ENCODE results near the gene KREMEN1. TPM values are rescaled to one million over a fixed set of nuclear protein-coding genes. Genes with fewer than 3 reads are reported as not detected.

KREMEN1 gene
- polyA plus RNA-seq, 1 of the 3 experiments (the other 2 are of a cell fraction), result 10.0 TPM

DNA sequence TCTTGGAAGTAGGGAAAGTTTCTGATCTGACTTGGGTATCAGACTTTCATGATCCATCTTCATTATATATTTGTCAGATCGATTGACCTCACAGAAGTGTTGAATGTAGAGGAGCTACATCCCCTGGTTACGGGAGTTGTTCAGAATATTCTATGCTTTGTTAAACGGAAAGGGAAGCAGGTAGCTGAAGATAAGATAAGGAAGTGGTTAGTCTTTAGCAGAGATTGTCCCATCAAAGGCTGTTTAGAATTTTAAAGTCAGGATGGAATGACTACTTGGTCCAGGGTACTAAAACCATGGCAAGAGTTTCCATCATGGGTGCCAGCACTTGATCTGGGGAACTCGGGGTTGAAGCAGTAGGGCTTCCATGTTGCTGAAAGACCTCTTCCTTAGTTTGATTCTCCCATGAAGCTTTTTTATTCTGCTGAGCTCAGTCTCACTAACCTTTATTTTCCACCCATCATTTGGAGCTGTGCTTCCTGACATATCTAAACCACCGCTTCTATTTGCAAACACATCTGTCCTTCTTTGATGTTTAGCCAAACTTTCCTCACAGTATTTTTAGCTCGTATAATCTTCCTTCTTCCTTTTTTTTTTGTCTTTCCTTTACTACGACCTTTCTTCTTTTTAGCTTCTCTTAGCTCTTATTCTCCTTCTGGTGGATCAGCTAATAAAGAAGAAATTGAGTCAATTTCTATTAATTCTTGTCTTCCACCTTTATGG lies 7.2 kb upstream of the KREMEN1 start:
- H3K4me1 ChIP-seq (ENCODE audit: control insufficient read depth in 1 of 2, insufficient read depth in 2 of 2, low read depth in 1 of 2, low read length in 1 of 2), result no peaks in the 10 kb centered on the region
- no peak for DNase-seq
- no peaks in the 10 kb centered on the region for H3F3A ChIP-seq (replicated peaks; ENCODE audit: insufficient read depth)
- WGBS (ENCODE audit: low lambda C conversion rate), result 76% methylated on average over 7 of the region's 7 CpGs
- TF ChIP-seq, protein P1, sequence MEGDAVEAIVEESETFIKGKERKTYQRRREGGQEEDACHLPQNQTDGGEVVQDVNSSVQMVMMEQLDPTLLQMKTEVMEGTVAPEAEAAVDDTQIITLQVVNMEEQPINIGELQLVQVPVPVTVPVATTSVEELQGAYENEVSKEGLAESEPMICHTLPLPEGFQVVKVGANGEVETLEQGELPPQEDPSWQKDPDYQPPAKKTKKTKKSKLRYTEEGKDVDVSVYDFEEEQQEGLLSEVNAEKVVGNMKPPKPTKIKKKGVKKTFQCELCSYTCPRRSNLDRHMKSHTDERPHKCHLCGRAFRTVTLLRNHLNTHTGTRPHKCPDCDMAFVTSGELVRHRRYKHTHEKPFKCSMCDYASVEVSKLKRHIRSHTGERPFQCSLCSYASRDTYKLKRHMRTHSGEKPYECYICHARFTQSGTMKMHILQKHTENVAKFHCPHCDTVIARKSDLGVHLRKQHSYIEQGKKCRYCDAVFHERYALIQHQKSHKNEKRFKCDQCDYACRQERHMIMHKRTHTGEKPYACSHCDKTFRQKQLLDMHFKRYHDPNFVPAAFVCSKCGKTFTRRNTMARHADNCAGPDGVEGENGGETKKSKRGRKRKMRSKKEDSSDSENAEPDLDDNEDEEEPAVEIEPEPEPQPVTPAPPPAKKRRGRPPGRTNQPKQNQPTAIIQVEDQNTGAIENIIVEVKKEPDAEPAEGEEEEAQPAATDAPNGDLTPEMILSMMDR (IDR thresholded peaks at IDR 0.05), result no peak
- no peak for TF ChIP-seq EZH2phosphoT487 (IDR thresholded peaks at IDR 0.05; ENCODE audit: borderline replicate concordance, low read depth)
- no peak for TF ChIP-seq REST (IDR thresholded peaks at IDR 0.05; ENCODE audit: low read depth, low read length)
- TF ChIP-seq FOXJ3 (CRISPR knock-in tag; IDR thresholded peaks at IDR 0.05), result no peak
- TF ChIP-seq, protein P2, sequence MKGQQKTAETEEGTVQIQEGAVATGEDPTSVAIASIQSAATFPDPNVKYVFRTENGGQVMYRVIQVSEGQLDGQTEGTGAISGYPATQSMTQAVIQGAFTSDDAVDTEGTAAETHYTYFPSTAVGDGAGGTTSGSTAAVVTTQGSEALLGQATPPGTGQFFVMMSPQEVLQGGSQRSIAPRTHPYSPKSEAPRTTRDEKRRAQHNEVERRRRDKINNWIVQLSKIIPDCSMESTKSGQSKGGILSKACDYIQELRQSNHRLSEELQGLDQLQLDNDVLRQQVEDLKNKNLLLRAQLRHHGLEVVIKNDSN (IDR thresholded peaks at IDR 0.05; ENCODE audit: borderline replicate concordance, low read depth), result no peak
- TF ChIP-seq SMC3 (IDR thresholded peaks at IDR 0.05; ENCODE audit: low read depth, low read length), result no peak
- no peak for TF ChIP-seq CHD2 (IDR thresholded peaks at IDR 0.05; ENCODE audit: low read length, partially characterized antibody)
- no peak overlapping the region for H3K9ac ChIP-seq
- H4K20me1 ChIP-seq (ENCODE audit: insufficient read depth), result no peaks in the 10 kb centered on the region
- ChIA-PET CTCF (interaction anchor here (0.8 to 1.3 kb wide), 5 partner anchors 20 to 180 kb away, joined by 3 to 4 read pairs (median 3); no protein-coding TSS in a partner anchor), POLR2A (no interaction called here)
- H3K79me2 ChIP-seq (ENCODE audit: insufficient read depth), result no peaks in the 10 kb centered on the region
- H3K9me2 ChIP-seq, result no peaks in the 10 kb centered on the region
- H3K27ac ChIP-seq (ENCODE audit: low read depth in 2 of 2, low read length in 1 of 2), result no peak overlapping the region
- H3K27me3 ChIP-seq (ENCODE audit: insufficient read depth), result no peaks in the 10 kb centered on the region
- H3K4me3 ChIP-seq (ENCODE audit: low read depth in 2 of 2, low read length in 1 of 2), result no peak overlapping the region
- no peak overlapping the region for H3K4me2 ChIP-seq
- no peaks in the 10 kb centered on the region for H3K9me3 ChIP-seq
- H2AFZ ChIP-seq (ENCODE audit: low read depth), result no peak overlapping the region
- H3K36me3 ChIP-seq (replicated peaks in 1 of 2; ENCODE audit: control insufficient read depth in 1 of 2, insufficient read depth in 2 of 2, low read length in 1 of 2), result no peaks in the 10 kb centered on the region

DNA sequence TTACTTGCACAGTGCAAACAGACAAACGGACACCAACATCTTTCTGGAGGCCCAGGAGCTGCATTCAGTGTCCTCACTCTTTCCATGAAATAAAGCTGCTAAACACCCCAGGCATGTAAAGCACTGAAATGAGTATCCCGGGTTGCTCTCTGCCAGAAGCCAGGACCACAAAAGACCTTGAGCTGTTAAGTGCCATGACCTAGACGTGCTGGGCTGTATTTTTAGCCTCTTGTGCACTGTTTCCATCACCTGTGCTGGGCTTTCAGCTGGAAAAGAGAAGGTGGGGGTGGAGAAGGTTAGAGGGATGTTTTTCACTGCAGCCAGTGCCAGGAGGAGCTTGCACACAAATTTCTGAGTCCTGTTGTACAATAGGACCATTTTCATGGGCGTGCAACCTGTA lies 3.4 kb upstream of the KREMEN1 start:
- DNase-seq, result no peak
- H4K20me1 ChIP-seq (ENCODE audit: insufficient read depth), result no peaks in the 10 kb centered on the region
- no peak overlapping the region for H3K4me3 ChIP-seq (ENCODE audit: low read depth in 2 of 2, low read length in 1 of 2)
- H3K27me3 ChIP-seq (ENCODE audit: insufficient read depth), result no peaks in the 10 kb centered on the region
- no peak overlapping the region for H3K4me2 ChIP-seq
- H3K9me3 ChIP-seq, result no peaks in the 10 kb centered on the region
- ChIA-PET POLR2A (no interaction called here), CTCF (interaction anchor here (0.8 to 0.9 kb wide), 2 partner anchors 29 to 85 kb away, joined by 3 to 4 read pairs; no protein-coding TSS in a partner anchor)
- H3F3A ChIP-seq (replicated peaks; ENCODE audit: insufficient read depth), result no peaks in the 10 kb centered on the region
- H3K9ac ChIP-seq, result no peak overlapping the region
- H3K36me3 ChIP-seq (replicated peaks in 1 of 2; ENCODE audit: control insufficient read depth in 1 of 2, insufficient read depth in 2 of 2, low read length in 1 of 2), result no peaks in the 10 kb centered on the region
- no peak overlapping the region for H2AFZ ChIP-seq (ENCODE audit: low read depth)
- peaks cover 0 to 8% of the 10 kb centered on the region in 2 experiments; a peak in 1 of 4 replicates for H3K4me1 ChIP-seq (ENCODE audit: control insufficient read depth in 1 of 2, insufficient read depth in 2 of 2, low read depth in 1 of 2, low read length in 1 of 2)
- H3K27ac ChIP-seq (ENCODE audit: low read depth in 2 of 2, low read length in 1 of 2), result no peak overlapping the region
- 88% methylated on average over 4 of the region's 4 CpGs for WGBS (ENCODE audit: low lambda C conversion rate)
- H3K9me2 ChIP-seq, result no peaks in the 10 kb centered on the region
- H3K79me2 ChIP-seq (ENCODE audit: insufficient read depth), result no peaks in the 10 kb centered on the region
- TF ChIP-seq PBX3 (IDR thresholded peaks at IDR 0.05) (no peak), MXI1 (IDR thresholded peaks at IDR 0.05; ENCODE audit: low read depth, low read length) (no peak), EP300 (IDR thresholded peaks at IDR 0.05; ENCODE audit: borderline replicate concordance in 1 of 2, low read depth in 1 of 2, low read length in 1 of 2) (no peak), RFX5 (IDR thresholded peaks at IDR 0.05; ENCODE audit: low read length) (no peak), RCOR1 (IDR thresholded peaks at IDR 0.05; ENCODE audit: low read length) (no peak), REST (IDR thresholded peaks at IDR 0.05; ENCODE audit: low read depth, low read length) (no peak), MEF2A (IDR thresholded peaks at IDR 0.05; ENCODE audit: borderline replicate concordance, low read depth) (no peak), GABPA (IDR thresholded peaks at IDR 0.05; ENCODE audit: low read depth) (no peak)
